Measurements from ENCODE around the gene COL15A1. TPM values are rescaled to one million over a fixed set of nuclear protein-coding genes. Genes with fewer than 3 reads are reported as not detected.

COL15A1 gene
- total and polyA plus RNA-seq, 2 of the 8 experiments (the other 6 are each of a cell fraction or from before 2014, with no cell fraction given), result 0.12 to 0.15 TPM

GRCh38 chr9:99066571-99066970 is 122.9 kb downstream of the COL15A1 start (continued):
- TF ChIP-seq E2F6 (IDR thresholded peaks at IDR 0.05), result no peak
- TF ChIP-seq ZNF274 (IDR thresholded peaks at IDR 0.05; ENCODE audit: borderline replicate concordance, extremely low read depth, low read length), result no peak
- no peak for TF ChIP-seq CHD1 (IDR thresholded peaks at IDR 0.05; ENCODE audit: low read depth, low read length)
- TF ChIP-seq, protein P1, sequence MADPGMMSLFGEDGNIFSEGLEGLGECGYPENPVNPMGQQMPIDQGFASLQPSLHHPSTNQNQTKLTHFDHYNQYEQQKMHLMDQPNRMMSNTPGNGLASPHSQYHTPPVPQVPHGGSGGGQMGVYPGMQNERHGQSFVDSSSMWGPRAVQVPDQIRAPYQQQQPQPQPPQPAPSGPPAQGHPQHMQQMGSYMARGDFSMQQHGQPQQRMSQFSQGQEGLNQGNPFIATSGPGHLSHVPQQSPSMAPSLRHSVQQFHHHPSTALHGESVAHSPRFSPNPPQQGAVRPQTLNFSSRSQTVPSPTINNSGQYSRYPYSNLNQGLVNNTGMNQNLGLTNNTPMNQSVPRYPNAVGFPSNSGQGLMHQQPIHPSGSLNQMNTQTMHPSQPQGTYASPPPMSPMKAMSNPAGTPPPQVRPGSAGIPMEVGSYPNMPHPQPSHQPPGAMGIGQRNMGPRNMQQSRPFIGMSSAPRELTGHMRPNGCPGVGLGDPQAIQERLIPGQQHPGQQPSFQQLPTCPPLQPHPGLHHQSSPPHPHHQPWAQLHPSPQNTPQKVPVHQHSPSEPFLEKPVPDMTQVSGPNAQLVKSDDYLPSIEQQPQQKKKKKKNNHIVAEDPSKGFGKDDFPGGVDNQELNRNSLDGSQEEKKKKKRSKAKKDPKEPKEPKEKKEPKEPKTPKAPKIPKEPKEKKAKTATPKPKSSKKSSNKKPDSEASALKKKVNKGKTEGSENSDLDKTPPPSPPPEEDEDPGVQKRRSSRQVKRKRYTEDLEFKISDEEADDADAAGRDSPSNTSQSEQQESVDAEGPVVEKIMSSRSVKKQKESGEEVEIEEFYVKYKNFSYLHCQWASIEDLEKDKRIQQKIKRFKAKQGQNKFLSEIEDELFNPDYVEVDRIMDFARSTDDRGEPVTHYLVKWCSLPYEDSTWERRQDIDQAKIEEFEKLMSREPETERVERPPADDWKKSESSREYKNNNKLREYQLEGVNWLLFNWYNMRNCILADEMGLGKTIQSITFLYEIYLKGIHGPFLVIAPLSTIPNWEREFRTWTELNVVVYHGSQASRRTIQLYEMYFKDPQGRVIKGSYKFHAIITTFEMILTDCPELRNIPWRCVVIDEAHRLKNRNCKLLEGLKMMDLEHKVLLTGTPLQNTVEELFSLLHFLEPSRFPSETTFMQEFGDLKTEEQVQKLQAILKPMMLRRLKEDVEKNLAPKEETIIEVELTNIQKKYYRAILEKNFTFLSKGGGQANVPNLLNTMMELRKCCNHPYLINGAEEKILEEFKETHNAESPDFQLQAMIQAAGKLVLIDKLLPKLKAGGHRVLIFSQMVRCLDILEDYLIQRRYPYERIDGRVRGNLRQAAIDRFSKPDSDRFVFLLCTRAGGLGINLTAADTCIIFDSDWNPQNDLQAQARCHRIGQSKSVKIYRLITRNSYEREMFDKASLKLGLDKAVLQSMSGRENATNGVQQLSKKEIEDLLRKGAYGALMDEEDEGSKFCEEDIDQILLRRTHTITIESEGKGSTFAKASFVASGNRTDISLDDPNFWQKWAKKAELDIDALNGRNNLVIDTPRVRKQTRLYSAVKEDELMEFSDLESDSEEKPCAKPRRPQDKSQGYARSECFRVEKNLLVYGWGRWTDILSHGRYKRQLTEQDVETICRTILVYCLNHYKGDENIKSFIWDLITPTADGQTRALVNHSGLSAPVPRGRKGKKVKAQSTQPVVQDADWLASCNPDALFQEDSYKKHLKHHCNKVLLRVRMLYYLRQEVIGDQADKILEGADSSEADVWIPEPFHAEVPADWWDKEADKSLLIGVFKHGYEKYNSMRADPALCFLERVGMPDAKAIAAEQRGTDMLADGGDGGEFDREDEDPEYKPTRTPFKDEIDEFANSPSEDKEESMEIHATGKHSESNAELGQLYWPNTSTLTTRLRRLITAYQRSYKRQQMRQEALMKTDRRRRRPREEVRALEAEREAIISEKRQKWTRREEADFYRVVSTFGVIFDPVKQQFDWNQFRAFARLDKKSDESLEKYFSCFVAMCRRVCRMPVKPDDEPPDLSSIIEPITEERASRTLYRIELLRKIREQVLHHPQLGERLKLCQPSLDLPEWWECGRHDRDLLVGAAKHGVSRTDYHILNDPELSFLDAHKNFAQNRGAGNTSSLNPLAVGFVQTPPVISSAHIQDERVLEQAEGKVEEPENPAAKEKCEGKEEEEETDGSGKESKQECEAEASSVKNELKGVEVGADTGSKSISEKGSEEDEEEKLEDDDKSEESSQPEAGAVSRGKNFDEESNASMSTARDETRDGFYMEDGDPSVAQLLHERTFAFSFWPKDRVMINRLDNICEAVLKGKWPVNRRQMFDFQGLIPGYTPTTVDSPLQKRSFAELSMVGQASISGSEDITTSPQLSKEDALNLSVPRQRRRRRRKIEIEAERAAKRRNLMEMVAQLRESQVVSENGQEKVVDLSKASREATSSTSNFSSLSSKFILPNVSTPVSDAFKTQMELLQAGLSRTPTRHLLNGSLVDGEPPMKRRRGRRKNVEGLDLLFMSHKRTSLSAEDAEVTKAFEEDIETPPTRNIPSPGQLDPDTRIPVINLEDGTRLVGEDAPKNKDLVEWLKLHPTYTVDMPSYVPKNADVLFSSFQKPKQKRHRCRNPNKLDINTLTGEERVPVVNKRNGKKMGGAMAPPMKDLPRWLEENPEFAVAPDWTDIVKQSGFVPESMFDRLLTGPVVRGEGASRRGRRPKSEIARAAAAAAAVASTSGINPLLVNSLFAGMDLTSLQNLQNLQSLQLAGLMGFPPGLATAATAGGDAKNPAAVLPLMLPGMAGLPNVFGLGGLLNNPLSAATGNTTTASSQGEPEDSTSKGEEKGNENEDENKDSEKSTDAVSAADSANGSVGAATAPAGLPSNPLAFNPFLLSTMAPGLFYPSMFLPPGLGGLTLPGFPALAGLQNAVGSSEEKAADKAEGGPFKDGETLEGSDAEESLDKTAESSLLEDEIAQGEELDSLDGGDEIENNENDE (IDR thresholded peaks at IDR 0.05; ENCODE audit: insufficient replicate concordance, low read length), result no peak
- no peak for TF ChIP-seq POU5F1 (IDR thresholded peaks at IDR 0.05; ENCODE audit: low read depth, low read length)

Data from H1 (cell line).